ENCODE results near the gene FBXL17.
A peak's percentile ranks its signal among the peaks of the same experiment; 100 is the strongest.

FBXL17 gene

DNA sequence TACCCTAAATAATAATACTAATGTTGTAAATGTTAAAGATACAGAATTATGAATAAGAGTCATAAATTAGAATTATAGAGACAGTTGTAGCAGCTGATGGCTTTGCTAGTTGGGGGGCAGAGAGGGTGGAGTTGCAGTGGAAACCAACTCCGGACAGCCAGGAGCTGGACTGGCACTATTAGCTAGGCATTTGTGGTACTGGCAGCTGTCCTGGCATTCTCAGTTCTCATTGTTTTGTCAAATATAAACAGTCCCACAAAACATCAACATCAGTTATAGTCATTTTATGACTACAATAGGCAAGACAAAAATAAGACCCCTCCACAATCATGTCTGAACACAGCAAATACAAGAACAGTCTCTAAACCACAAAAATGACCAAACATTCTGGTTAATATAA, 2.8 kb upstream of the FBXL17 start:
- no peak overlapping the region for H3K4me3 ChIP-seq (ENCODE audit: low read length)
- TF ChIP-seq, protein P1, sequence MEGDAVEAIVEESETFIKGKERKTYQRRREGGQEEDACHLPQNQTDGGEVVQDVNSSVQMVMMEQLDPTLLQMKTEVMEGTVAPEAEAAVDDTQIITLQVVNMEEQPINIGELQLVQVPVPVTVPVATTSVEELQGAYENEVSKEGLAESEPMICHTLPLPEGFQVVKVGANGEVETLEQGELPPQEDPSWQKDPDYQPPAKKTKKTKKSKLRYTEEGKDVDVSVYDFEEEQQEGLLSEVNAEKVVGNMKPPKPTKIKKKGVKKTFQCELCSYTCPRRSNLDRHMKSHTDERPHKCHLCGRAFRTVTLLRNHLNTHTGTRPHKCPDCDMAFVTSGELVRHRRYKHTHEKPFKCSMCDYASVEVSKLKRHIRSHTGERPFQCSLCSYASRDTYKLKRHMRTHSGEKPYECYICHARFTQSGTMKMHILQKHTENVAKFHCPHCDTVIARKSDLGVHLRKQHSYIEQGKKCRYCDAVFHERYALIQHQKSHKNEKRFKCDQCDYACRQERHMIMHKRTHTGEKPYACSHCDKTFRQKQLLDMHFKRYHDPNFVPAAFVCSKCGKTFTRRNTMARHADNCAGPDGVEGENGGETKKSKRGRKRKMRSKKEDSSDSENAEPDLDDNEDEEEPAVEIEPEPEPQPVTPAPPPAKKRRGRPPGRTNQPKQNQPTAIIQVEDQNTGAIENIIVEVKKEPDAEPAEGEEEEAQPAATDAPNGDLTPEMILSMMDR (conservative IDR thresholded peaks at IDR 0.05; ENCODE audit: low read depth, low read length), result no peak
- DNase-seq (ENCODE audit: low read depth), result no peak

DNA sequence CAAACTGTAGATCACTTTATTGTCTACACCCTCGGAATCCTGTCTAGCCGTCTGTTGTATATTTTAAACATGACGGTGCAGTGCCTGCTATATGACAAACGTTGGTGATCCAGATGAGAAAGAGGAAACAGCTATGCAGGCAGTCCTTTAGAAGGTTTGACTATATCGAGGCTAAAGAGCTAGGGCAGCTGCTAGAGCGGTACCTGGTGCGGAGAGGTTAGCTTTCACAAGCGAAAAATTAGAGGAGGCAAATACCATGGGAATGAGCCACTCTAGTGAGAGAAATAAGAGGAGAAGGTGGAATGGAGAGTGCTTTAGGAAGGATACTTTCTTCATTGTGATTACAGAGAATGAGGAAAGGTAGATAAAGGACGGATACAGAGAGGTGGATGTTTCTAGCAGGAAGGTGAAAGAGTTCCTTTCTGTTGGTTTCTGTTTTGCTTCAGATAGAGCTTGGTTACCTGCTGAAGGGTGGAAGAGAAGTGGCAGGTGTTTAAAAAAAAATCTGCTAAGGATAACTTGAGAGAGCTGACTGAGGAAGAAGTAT, 959 bp upstream of the FBXL17 start:
- peak overlapping the region; percentile 78 for H3K4me3 ChIP-seq (ENCODE audit: low read length)
- TF ChIP-seq, protein P1 (conservative IDR thresholded peaks at IDR 0.05; ENCODE audit: low read depth, low read length), result no peak
- DNase-seq (ENCODE audit: low read depth), result peak; percentile 19

DNA sequence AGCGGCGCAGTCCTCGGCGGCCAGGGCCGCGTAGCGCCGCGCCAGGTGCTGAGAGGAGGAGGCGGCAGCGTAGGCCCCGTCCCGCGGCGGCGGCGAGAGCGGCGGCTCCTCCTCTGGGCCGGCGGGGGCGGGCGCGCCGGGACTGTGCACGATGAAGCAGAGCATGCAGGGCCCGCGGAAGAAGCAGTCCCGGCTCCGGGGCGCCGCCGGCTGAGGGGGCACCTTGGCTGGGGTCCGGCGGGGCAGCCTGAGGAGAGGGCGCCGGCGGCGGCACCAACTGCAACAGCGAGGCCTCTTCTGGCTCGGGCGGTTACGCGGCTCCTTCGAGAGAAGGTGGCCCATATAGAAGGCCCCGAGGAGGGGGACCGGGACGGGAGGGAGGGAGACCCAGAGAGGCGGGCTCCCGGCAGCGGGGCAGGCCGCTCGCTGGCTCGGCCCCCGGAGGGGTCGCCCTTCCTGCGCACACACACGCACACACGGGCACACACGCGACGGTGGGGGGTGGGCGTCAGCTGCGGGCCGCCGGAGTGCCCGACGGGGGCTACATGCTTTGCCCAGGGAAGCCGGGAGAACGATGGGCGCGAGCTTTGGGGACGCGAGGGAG, 446 bp downstream of the FBXL17 start:
- TF ChIP-seq, protein P1 (conservative IDR thresholded peaks at IDR 0.05; ENCODE audit: low read depth, low read length), result no peak
- peak overlapping the region; percentile 78 for H3K4me3 ChIP-seq (ENCODE audit: low read length)
- peak; percentile 11 for DNase-seq (ENCODE audit: low read depth)

DNA sequence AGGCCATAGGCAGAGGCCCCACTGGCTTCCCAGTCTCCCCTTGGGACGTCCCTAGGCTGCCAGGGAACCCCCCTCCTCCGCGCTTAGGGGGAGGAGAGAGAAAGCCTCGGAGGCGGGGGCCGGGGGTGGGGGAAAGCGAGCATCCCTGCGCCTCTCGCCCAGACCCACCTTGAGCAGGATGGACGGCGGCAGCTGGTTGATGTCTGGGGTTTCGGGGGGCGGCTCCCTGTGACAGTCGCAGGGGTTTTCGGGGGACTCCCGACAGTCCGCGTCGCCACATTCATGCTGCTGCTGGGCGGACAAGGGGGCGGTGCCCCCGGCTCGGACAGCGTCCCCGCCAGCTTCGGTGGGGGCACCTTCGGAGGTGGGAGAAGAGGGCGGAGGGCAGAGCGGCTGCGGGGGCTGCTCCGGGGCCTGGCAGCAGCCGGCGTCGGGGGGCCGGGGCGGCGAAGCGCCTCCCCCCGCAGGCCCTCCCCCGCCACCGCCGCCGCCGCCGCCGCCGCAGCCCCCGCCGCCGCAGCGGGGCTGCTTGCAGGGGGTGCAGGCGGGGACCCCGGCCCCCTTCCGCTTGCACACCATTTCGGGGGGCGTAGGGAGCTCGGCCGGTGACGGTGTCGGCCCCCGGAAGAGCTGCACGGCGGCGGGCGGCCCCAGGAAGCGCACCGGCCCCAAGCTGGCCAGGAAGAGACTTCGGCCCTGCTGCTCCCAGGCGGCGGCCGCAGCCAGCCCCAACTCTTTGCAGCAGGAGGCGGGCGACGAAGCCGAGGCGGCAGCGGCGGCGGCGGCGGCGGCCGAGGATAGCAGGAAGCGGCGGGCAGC, 1.2 kb downstream of the FBXL17 start:
- DNase-seq (ENCODE audit: low read depth), result peak; percentile 2
- TF ChIP-seq, protein P1 (conservative IDR thresholded peaks at IDR 0.05; ENCODE audit: low read depth, low read length), result no peak
- peak overlapping the region; percentile 78 for H3K4me3 ChIP-seq (ENCODE audit: low read length)

DNA sequence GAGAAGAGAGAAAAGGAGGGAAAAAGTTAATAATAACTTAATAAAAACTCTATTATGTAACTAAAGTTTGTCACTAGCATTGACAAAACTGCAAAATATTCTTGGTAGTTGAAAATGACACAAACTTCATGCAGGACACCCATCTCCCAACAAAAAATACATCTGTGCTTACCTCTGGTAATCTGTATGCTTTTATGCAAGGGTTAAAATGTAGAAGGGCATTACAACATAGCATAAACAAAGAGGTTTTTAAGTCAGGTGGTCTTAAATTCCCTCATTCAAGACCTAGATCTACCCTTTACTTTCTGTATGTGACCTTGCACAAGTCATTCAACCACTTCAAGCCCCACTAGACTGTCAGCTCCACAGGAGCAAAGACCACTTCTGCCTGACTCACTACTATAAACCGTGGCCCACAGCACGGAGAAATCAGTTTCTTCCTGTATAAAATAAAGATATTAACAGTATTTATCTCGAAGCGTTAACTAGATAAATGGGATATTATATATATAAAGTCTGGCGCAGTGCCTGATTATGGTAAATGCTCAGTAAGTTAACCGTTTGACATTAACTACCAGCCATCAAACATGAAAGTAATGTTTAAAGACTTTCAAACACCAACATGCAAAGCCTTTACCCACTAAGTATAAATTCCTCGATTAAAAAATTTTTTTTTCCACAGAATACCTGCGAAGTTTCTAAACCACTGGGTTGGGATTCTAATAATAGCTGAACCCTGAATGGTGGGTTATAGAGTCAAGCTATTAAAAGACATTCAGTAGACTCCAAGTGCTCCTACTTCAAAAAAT, 2.0 kb downstream of the FBXL17 start:
- TF ChIP-seq, protein P1 (conservative IDR thresholded peaks at IDR 0.05; ENCODE audit: low read depth, low read length), result no peak
- DNase-seq (ENCODE audit: low read depth), result peak; percentile 4
- peak overlapping the region; percentile 78 for H3K4me3 ChIP-seq (ENCODE audit: low read length)

DNA sequence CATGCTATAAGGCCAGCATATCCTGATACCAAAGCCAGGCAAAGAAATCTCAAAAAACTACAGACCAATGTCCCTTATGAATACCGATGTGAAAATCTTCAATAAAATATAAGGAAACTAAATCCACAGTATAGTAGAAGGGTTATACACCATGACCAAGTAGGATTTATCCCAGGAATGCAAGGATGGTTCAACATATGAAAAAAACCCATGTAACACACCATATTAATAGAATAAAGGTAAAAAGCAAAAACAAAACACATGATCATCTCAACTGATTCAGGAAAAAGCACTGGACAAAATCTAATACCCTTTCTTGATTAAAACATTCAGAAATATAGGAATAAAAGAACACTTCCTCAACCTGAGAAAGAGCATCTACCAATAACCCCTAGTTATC, 6.1 kb downstream of the FBXL17 start:
- TF ChIP-seq, protein P1 (conservative IDR thresholded peaks at IDR 0.05; ENCODE audit: low read depth, low read length), result no peak
- no peak overlapping the region for H3K4me3 ChIP-seq (ENCODE audit: low read length)
- DNase-seq (ENCODE audit: low read depth), result no peak

All from retinal pigment epithelial cell (primary cell).